HCT116 (cell line): ENCODE results near the gene OVOL3. TPM values are rescaled to one million over a fixed set of nuclear protein-coding genes. Genes with fewer than 3 reads are reported as not detected.

Experiments
- ATAC-seq: fragments of 200-7000 bp; cut with Tn5 transposase; 2 replicates; pipeline ENCODE4 v1.9.1; 2020; ENCODE audit warnings: mild to moderate bottlenecking, moderate library complexity
- BruUV-seq: library from RNA; stranded (reverse); fragments of 400-500 nt; replicated peaks from 2 replicates; lab custom pipeline; 2021; lab: Mats Ljungman, UMichigan
- CTCF ChIA-PET: fragments of 300-600 bp; sonication (Branson Sonifier 250); formaldehyde crosslinking; loops from one replicate; lab custom pipeline; 2021; ENCODE audit warnings: antibody characterized with exemption; lab: Charles Lee
- POLR2A ChIA-PET: fragments of 300-600, 350-600 bp; sonication (Branson Sonifier 250); formaldehyde crosslinking; loops from one replicate; lab custom pipeline; 2021; ENCODE audit warnings: antibody characterized with exemption; lab: Charles Lee
- RAD21 ChIA-PET, 2 experiments: fragments of 300-600 bp; sonication (Branson Sonifier 250); formaldehyde crosslinking; loops; one replicate each; lab custom pipeline; 2023; ENCODE audit warnings: low total read pairs in 2 of 2; ENCODE audit not compliant: uncharacterized antibody in 2 of 2, unreplicated experiment in 2 of 2, low non-redundant PET in 1 of 2; lab: Charles Lee
- DNase-seq: peaks from one replicate; pipeline ENCODE4 v3.0.0-alpha.2; 2010; ENCODE audit warnings: low read depth, low spot score
- H2AFZ ChIP-seq: fragments of 200-600 bp; shearing (Covaris generic), sonication (generic); 2 replicates; pipeline ENCODE4 v1.6.1; 2017; ENCODE audit warnings: low read depth, mixed run types, mixed read lengths, antibody characterized with exemption, low read length; ENCODE audit not compliant: poor library complexity, severe bottlenecking
- H3K27ac ChIP-seq: 2 replicates; pipeline ENCODE4 v1.5.1; 2012; ENCODE audit warnings: low read depth, low read length
- H3K27me3 ChIP-seq: fragments of 200-600 bp; sonication (generic); 2 replicates; pipeline ENCODE4 v1.6.1; 2016; ENCODE audit warnings: mixed run types, low read length, mixed read lengths; ENCODE audit not compliant: insufficient read depth
- H3K36me3 ChIP-seq, 2 experiments: fragments of 200-500 bp in 1 of 2; fragments of 200-600 bp in 1 of 2; sonication (Bioruptor generic) in 1 of 2; sonication (generic) in 1 of 2; 2 replicates each; pipeline versions ENCODE4 v1.5.1 to v1.6.1; 2014 to 2016; ENCODE audit warnings: low read length in 2 of 2, inconsistent platforms in 1 of 2, mixed read lengths in 1 of 2, mixed run types in 1 of 2; ENCODE audit not compliant: insufficient read depth in 2 of 2, control insufficient read depth in 1 of 2
- H3K4me1 ChIP-seq, 2 experiments: fragments of 200-600 bp in 1 of 2; sonication (generic) in 1 of 2; 2 replicates each; pipeline versions ENCODE4 v1.5.1 to v1.6.1; 2012 to 2017; ENCODE audit warnings: low read length in 2 of 2, inconsistent platforms in 1 of 2, mild to moderate bottlenecking in 1 of 2, mixed read lengths in 1 of 2, mixed run types in 1 of 2, moderate library complexity in 1 of 2; ENCODE audit not compliant: insufficient read depth in 2 of 2, control insufficient read depth in 1 of 2
- H3K4me2 ChIP-seq: fragments of 200-600 bp; sonication (generic); 2 replicates; pipeline ENCODE4 v1.6.1; 2017; ENCODE audit warnings: mixed run types, low read length, mixed read lengths
- H3K4me3 ChIP-seq, 2 experiments: fragments of 200-600 bp in 1 of 2; sonication (generic) in 1 of 2; replicated peaks in 1 of 2; 2 replicates each; pipeline ENCODE4 v1.5.1; 2011 to 2016; ENCODE audit warnings: low read length in 2 of 2, control low read depth in 1 of 2, low read depth in 1 of 2, mild to moderate bottlenecking in 1 of 2, mixed read lengths in 1 of 2, mixed run types in 1 of 2
- H3K79me2 ChIP-seq: fragments of 200-600 bp; sonication (generic); 2 replicates; pipeline ENCODE4 v1.6.1; 2017; ENCODE audit warnings: mild to moderate bottlenecking, mixed run types, low read length, moderate library complexity, mixed read lengths; ENCODE audit not compliant: insufficient read depth
- H3K9ac ChIP-seq: fragments of 200-600 bp; sonication (generic); 2 replicates; pipeline ENCODE4 v1.6.1; 2016; ENCODE audit warnings: low read length, mixed read lengths
- H3K9me2 ChIP-seq: fragments of 200-600 bp; sonication (generic), shearing (Covaris generic); 2 replicates; pipeline ENCODE4 v1.6.1; 2017; ENCODE audit warnings: mixed run types, mild to moderate bottlenecking, moderate library complexity; ENCODE audit not compliant: insufficient read depth
- H3K9me3 ChIP-seq, 2 experiments: fragments of 200-500 bp in 1 of 2; fragments of 200-600 bp in 1 of 2; sonication (Bioruptor generic) in 1 of 2; sonication (generic) in 1 of 2; 2 replicates each; pipeline ENCODE4 v1.6.1; 2014 to 2017; ENCODE audit warnings: low read length in 2 of 2, mixed read lengths in 2 of 2, inconsistent platforms in 1 of 2, low read depth in 1 of 2, mild to moderate bottlenecking in 1 of 2, mixed run types in 1 of 2, moderate library complexity in 1 of 2; ENCODE audit not compliant: control insufficient read depth in 1 of 2, insufficient read depth in 1 of 2
- H4K20me1 ChIP-seq: fragments of 200-600 bp; sonication (generic), shearing (Covaris generic); 2 replicates; pipeline ENCODE4 v1.6.1; 2017; ENCODE audit warnings: mixed run types, mild to moderate bottlenecking, moderate library complexity; ENCODE audit not compliant: insufficient read depth
- CTCF ChIP-seq, 3 experiments: fragments of 200-600 bp in 1 of 3; sonication (generic) in 1 of 3; IDR thresholded peaks in 2 of 3; conservative IDR thresholded peaks in 1 of 3; 2 replicates each; pipeline ENCODE4 v1.5.1; 2012 to 2017; ENCODE audit warnings: low read depth in 2 of 3, low read length in 2 of 3, antibody characterized with exemption in 1 of 3, borderline replicate concordance in 1 of 3, control low read depth in 1 of 3, mild to moderate bottlenecking in 1 of 3, mixed read lengths in 1 of 3, mixed run types in 1 of 3, moderate library complexity in 1 of 3; ENCODE audit not compliant: insufficient read depth in 1 of 3
- EGR1 ChIP-seq: IDR thresholded peaks from 2 replicates; pipeline ENCODE4 v1.6.1; 2012; ENCODE audit warnings: low read depth
- ELF1 ChIP-seq: IDR thresholded peaks from 2 replicates; pipeline ENCODE4 v1.6.1; 2012; ENCODE audit warnings: low read depth, borderline replicate concordance
- EZH2 ChIP-seq: fragments of 200-600 bp; sonication (generic); IDR thresholded peaks from 2 replicates; pipeline ENCODE4 v1.6.1; 2017; ENCODE audit warnings: antibody characterized with exemption, mixed run types
- EZH2phosphoT487 ChIP-seq: fragments of 200-600 bp; IDR thresholded peaks from 2 replicates; pipeline ENCODE4 v1.6.1; 2018; ENCODE audit warnings: antibody characterized with exemption, borderline replicate concordance
- MAX ChIP-seq: IDR thresholded peaks from 2 replicates; pipeline ENCODE4 v1.6.1; 2012
- POLR2A ChIP-seq: IDR thresholded peaks from 2 replicates; pipeline ENCODE4 v1.7.0; 2011; ENCODE audit warnings: borderline replicate concordance; ENCODE audit not compliant: insufficient read depth, insufficient read length; ENCODE audit errors: extremely low read depth
- POLR2AphosphoS5 ChIP-seq: IDR thresholded peaks from 2 replicates; pipeline ENCODE4 v1.6.1; 2011; ENCODE audit warnings: mild to moderate bottlenecking, low read depth, low read length, moderate library complexity
- RAD21 ChIP-seq: IDR thresholded peaks from 2 replicates; pipeline ENCODE4 v1.6.1; 2012; ENCODE audit warnings: low read depth, mild to moderate bottlenecking
- REST ChIP-seq: IDR thresholded peaks from 2 replicates; pipeline ENCODE4 v1.6.1; 2012; ENCODE audit warnings: low read depth
- SIN3A ChIP-seq: IDR thresholded peaks from 2 replicates; pipeline ENCODE4 v1.6.1; 2012; ENCODE audit warnings: low read depth
- SP1 ChIP-seq: IDR thresholded peaks from 2 replicates; pipeline ENCODE4 v1.6.1; 2012; ENCODE audit warnings: low read depth
- SRF ChIP-seq: IDR thresholded peaks from 2 replicates; pipeline ENCODE4 v1.6.1; 2012; ENCODE audit warnings: low read depth
- TCF7L2 ChIP-seq: IDR thresholded peaks from 2 replicates; pipeline ENCODE4 v1.7.0; 2011; ENCODE audit warnings: borderline replicate concordance, inconsistent platforms; ENCODE audit not compliant: insufficient read depth, insufficient read length; ENCODE audit errors: extremely low read depth
- YY1 ChIP-seq: IDR thresholded peaks from 2 replicates; pipeline ENCODE4 v1.6.1; 2011; ENCODE audit warnings: low read length, low read depth, moderate library complexity, mild to moderate bottlenecking; ENCODE audit not compliant: insufficient replicate concordance; ENCODE audit errors: extremely low read depth
- ZBTB33 ChIP-seq: IDR thresholded peaks from 2 replicates; pipeline ENCODE4 v1.6.1; 2011; ENCODE audit warnings: mild to moderate bottlenecking, low read length, moderate library complexity; ENCODE audit not compliant: insufficient replicate concordance; ENCODE audit errors: extremely low read depth
- ZFX ChIP-seq: fragments of 450-650 bp; IDR thresholded peaks from 2 replicates; pipeline ENCODE4 v1.6.1; 2017
- ZNF274 ChIP-seq: fragments of 200-500 bp; sonication (Bioruptor generic); IDR thresholded peaks from 2 replicates; pipeline ENCODE4 v1.6.1; 2014; ENCODE audit warnings: mild to moderate bottlenecking, low read depth, low read length, inconsistent platforms
- intact Hi-C: fragments of 100-400 bp; cut with micrococcal nuclease; formaldehyde crosslinking; loops from 2 replicates; pipeline ENCODE4 v1.10.0; 2022
- total RNA-seq: library from RNA; stranded (reverse); gene quantifications from one replicate; pipeline ENCODE4 v1.2.1, GENCODE V29; 2021; ENCODE audit not compliant: unreplicated experiment

OVOL3 gene
- total RNA-seq, 1 experiment from 2014 or later, result not detected

GRCh38 chr19:36079389-36079945 lies 31.5 kb upstream of the OVOL3 start:
- no peaks in the 10 kb centered on the region for H3K9me3 ChIP-seq
- TF ChIP-seq POLR2AphosphoS5 (no peak), YY1 (no peak), SIN3A (no peak), POLR2A (no peak), REST (no peak), EZH2phosphoT487 (no peak), EZH2 (no peak), MAX (no peak), ZBTB33 (no peak), CTCF (IDR thresholded peaks at IDR 0.05 in 2 of 3, conservative IDR thresholded peaks at IDR 0.05 in 1 of 3; ENCODE audit: borderline replicate concordance in 1 of 3, insufficient read depth in 1 of 3, low read depth in 2 of 3, low read length in 2 of 3) (no peak), ZNF274 (no peak), EGR1 (no peak), RAD21 (no peak), ZFX (no peak), TCF7L2 (no peak), ELF1 (no peak), SRF (no peak), SP1 (no peak)
- TF ChIP-seq, all 23 proteins: peak for 0
- DNase-seq, result no peak
- no peak overlapping the region for H3K9ac ChIP-seq
- H2AFZ ChIP-seq, result no peak overlapping the region
- no peak overlapping the region for H3K4me2 ChIP-seq
- no TSS peak for BruUV-seq
- peaks cover 20 to 40% of the 10 kb centered on the region in 2 experiments for H3K36me3 ChIP-seq
- CTCF ChIA-PET, result no interaction called here
- no peaks in the 10 kb centered on the region for H3K79me2 ChIP-seq
- POLR2A ChIA-PET, result no interaction called here
- no peak for ATAC-seq
- H3K4me1 ChIP-seq, result no peaks in the 10 kb centered on the region
- no peak overlapping the region for H3K4me3 ChIP-seq
- H4K20me1 ChIP-seq, result no peaks in the 10 kb centered on the region
- H3K9me2 ChIP-seq, result no peaks in the 10 kb centered on the region
- H3K27ac ChIP-seq, result no peak overlapping the region
- H3K27me3 ChIP-seq, result no peaks in the 10 kb centered on the region
- intact Hi-C loops, result no loop called here
- RAD21 ChIA-PET, result no interaction called here
